ENCODE results near the gene ESPL1.
A peak's percentile ranks its signal among the peaks of the same experiment; 100 is the strongest.

ESPL1 gene

GRCh38 chr12:53245286-53245685, 22.8 kb upstream of the ESPL1 start:
- Histone ChIP-seq H3K36me3 (ENCODE audit: control insufficient read depth in 2 of 2, insufficient read depth in 2 of 2, low read length in 2 of 2) (no peaks in the 10 kb centered on the region), H3K4me3 (ENCODE audit: low read length in 2 of 2) (no peak overlapping the region), H3K27me3 (ENCODE audit: control insufficient read depth in 1 of 2, insufficient read depth in 2 of 2, low read length in 2 of 2) (peaks cover 0 to 8% of the 10 kb centered on the region in 2 donors), H3K9me3 (ENCODE audit: control insufficient read depth in 2 of 2, low read length in 2 of 2) (no peaks in the 10 kb centered on the region), H3K4me1 (ENCODE audit: control insufficient read depth, insufficient read depth, low read length) (no peaks in the 10 kb centered on the region), H3K9ac (ENCODE audit: low read length in 2 of 2) (no peak overlapping the region), H3K27ac (ENCODE audit: low read length) (no peak overlapping the region)

- peak overlapping the region; percentile 78 to 79 for H3K9ac ChIP-seq (ENCODE audit: low read length in 2 of 2)
- no peaks in the 10 kb centered on the region for H3K27me3 ChIP-seq (ENCODE audit: control insufficient read depth in 1 of 2, insufficient read depth in 2 of 2, low read length in 2 of 2)
- H3K9me3 ChIP-seq (ENCODE audit: control insufficient read depth in 2 of 2, low read length in 2 of 2), result no peaks in the 10 kb centered on the region
- peak overlapping the region; percentile 87 for H3K27ac ChIP-seq (ENCODE audit: low read length)
- H3K36me3 ChIP-seq (ENCODE audit: control insufficient read depth in 2 of 2, insufficient read depth in 2 of 2, low read length in 2 of 2), result peaks cover 12 to 17% of the 10 kb centered on the region in 2 donors
- peak overlapping the region; percentile 88 to 92 for H3K4me3 ChIP-seq (ENCODE audit: low read length in 2 of 2)
- peaks cover 24% of the 10 kb centered on the region for H3K4me1 ChIP-seq (ENCODE audit: control insufficient read depth, insufficient read depth, low read length)
These were observed 16.4 kb upstream of the ESPL1 start for GRCh38 chr12:53251477-53252348.

GRCh38 chr12:53252349-53252916, 15.7 kb upstream of the ESPL1 start:
- H3K4me3 ChIP-seq (ENCODE audit: low read length in 2 of 2), result peak overlapping the region; percentile 88 to 92
- H3K36me3 ChIP-seq (ENCODE audit: control insufficient read depth in 2 of 2, insufficient read depth in 2 of 2, low read length in 2 of 2), result peaks cover 12 to 17% of the 10 kb centered on the region in 2 donors
- H3K9me3 ChIP-seq (ENCODE audit: control insufficient read depth in 2 of 2, low read length in 2 of 2), result no peaks in the 10 kb centered on the region
- no peaks in the 10 kb centered on the region for H3K27me3 ChIP-seq (ENCODE audit: control insufficient read depth in 1 of 2, insufficient read depth in 2 of 2, low read length in 2 of 2)
- H3K4me1 ChIP-seq (ENCODE audit: control insufficient read depth, insufficient read depth, low read length), result peaks cover 24% of the 10 kb centered on the region
- H3K9ac ChIP-seq (ENCODE audit: low read length in 2 of 2), result peak overlapping the region; percentile 78 to 79
- H3K27ac ChIP-seq (ENCODE audit: low read length), result peak overlapping the region; percentile 73

- H3K27ac ChIP-seq (ENCODE audit: low read length), result no peak overlapping the region
- H3K9me3 ChIP-seq (ENCODE audit: control insufficient read depth in 2 of 2, low read length in 2 of 2), result no peaks in the 10 kb centered on the region
- no peaks in the 10 kb centered on the region for H3K27me3 ChIP-seq (ENCODE audit: control insufficient read depth in 1 of 2, insufficient read depth in 2 of 2, low read length in 2 of 2)
- H3K9ac ChIP-seq (ENCODE audit: low read length in 2 of 2), result peak overlapping the region in 1 of 2 donors; percentile 78
- H3K4me1 ChIP-seq (ENCODE audit: control insufficient read depth, insufficient read depth, low read length), result peaks cover 24% of the 10 kb centered on the region
- peak overlapping the region; percentile 88 to 92 for H3K4me3 ChIP-seq (ENCODE audit: low read length in 2 of 2)
- peaks cover 12 to 17% of the 10 kb centered on the region in 2 donors for H3K36me3 ChIP-seq (ENCODE audit: control insufficient read depth in 2 of 2, insufficient read depth in 2 of 2, low read length in 2 of 2)
These were observed 14.8 kb upstream of the ESPL1 start for GRCh38 chr12:53253298-53253697.

DNA sequence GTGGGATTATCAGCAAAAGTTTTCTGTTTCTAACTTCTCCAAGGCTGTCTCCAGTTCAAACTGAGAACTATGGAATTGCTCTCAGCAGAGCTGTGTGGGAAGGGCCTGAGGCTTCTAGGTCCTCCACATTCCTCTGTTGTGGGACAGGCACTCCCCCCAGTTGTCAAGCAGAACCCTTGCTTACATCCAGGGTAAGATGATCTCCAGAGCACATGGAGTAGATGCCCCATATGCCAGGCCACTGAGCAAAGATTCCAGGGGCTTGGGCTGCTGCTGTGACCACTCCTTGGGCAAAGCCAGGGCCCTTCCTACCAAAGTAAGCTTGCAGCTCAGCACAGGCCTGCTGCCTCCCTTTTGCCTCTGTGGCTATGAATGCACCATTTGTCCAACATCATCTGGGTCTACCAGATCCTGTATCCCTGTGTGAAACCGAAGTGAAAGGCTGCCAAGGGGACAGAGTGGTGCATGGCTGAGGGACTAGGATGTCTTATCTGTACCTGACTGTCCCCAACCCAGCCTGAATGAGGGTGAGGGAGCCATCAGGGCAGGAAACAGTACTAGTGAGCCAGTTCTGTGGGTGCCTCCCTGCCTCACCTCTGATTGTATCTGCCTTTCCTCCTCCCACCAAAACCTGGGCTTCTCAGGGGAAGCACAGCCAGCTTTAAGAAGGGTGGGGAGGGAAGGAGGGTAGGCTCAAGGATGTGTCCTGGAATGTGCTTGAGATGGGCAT, 13.1 kb upstream of the ESPL1 start:
- H3K4me3 ChIP-seq (ENCODE audit: low read length in 2 of 2), result no peak overlapping the region
- H3K27me3 ChIP-seq (ENCODE audit: control insufficient read depth in 1 of 2, insufficient read depth in 2 of 2, low read length in 2 of 2), result no peaks in the 10 kb centered on the region
- peaks cover 12 to 17% of the 10 kb centered on the region in 2 donors for H3K36me3 ChIP-seq (ENCODE audit: control insufficient read depth in 2 of 2, insufficient read depth in 2 of 2, low read length in 2 of 2)
- H3K9ac ChIP-seq (ENCODE audit: low read length in 2 of 2), result no peak overlapping the region
- peaks cover 24% of the 10 kb centered on the region for H3K4me1 ChIP-seq (ENCODE audit: control insufficient read depth, insufficient read depth, low read length)
- no peaks in the 10 kb centered on the region for H3K9me3 ChIP-seq (ENCODE audit: control insufficient read depth in 2 of 2, low read length in 2 of 2)
- H3K27ac ChIP-seq (ENCODE audit: low read length), result no peak overlapping the region

DNA sequence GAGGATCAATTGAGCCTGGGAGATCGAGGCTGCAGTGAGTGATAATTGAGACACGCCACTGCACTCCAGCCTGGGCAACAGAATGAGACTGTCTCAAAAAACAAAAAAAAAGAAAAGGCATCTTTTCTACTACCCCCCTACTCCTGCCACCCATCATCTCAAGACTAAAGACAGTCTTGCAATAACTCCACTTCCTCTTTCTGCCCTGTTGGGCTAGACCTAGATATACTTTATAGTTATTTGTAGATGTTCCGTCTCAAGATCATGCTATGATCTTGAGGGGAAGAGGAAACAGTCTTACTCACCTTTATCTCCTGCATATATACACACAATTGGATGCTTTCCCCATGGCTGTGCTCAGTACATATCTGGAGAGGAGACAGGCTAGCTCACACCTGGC, 12.1 kb upstream of the ESPL1 start:
- H3K27me3 ChIP-seq (ENCODE audit: control insufficient read depth in 1 of 2, insufficient read depth in 2 of 2, low read length in 2 of 2), result no peaks in the 10 kb centered on the region
- H3K9me3 ChIP-seq (ENCODE audit: control insufficient read depth in 2 of 2, low read length in 2 of 2), result no peaks in the 10 kb centered on the region
- peaks cover 22% of the 10 kb centered on the region for H3K4me1 ChIP-seq (ENCODE audit: control insufficient read depth, insufficient read depth, low read length)
- no peak overlapping the region for H3K27ac ChIP-seq (ENCODE audit: low read length)
- no peak overlapping the region for H3K9ac ChIP-seq (ENCODE audit: low read length in 2 of 2)
- no peak overlapping the region for H3K4me3 ChIP-seq (ENCODE audit: low read length in 2 of 2)
- H3K36me3 ChIP-seq (ENCODE audit: control insufficient read depth in 2 of 2, insufficient read depth in 2 of 2, low read length in 2 of 2), result peaks cover 12 to 17% of the 10 kb centered on the region in 2 donors

DNA sequence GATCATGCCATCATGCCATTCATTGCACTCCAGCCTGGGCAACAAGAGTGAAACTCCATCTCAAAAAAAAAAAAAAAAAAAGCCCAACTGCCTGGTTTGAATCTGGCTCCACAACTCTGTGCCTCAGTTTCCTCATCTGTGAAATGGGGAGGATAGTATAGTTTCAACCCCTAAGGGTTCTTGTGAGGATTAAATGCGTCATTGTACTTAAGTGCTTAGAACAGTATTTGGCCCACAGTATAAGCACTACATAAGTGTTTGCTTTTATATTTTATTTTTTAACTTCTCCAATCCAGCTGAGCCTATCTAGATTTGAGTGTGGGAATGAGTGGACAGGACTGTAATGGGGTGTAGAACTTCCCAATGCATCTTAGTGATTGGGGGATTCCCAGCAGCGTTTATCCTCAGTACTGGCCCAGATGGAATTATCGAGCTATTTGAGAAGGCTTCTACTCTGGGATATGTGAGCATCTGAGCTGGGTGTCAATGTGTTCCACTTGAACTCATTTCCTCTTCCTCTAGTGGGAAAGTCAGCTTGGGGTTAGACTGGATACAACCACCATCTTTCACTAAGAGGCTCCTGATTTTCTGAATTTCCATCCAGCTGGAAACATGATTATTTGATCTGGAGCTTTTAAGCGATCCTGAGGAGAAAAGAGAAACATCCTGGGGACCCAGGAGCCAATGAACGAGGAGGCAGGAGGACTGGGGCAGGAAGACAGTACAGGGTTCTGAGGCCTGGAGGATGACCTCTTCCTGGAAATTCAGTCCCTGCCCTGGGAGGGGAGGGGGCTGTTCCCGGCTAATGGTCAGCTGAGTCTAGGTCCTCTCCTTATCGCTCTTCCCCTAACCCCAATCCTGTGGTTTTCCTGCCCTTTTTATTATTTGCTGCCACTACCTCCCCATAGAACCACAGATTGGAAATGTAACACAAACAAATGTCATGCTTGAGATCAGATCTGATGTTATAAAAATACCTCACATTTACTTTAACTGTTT, 9.3 kb upstream of the ESPL1 start:
- Histone ChIP-seq H3K4me1 (ENCODE audit: control insufficient read depth, insufficient read depth, low read length) (peaks cover under 1% of the 10 kb centered on the region), H3K36me3 (ENCODE audit: control insufficient read depth in 2 of 2, insufficient read depth in 2 of 2, low read length in 2 of 2) (peaks cover 8 to 11% of the 10 kb centered on the region in 2 donors), H3K9ac (ENCODE audit: low read length in 2 of 2) (no peak overlapping the region), H3K27ac (ENCODE audit: low read length) (no peak overlapping the region), H3K27me3 (ENCODE audit: control insufficient read depth in 1 of 2, insufficient read depth in 2 of 2, low read length in 2 of 2) (no peaks in the 10 kb centered on the region), H3K4me3 (ENCODE audit: low read length in 2 of 2) (no peak overlapping the region), H3K9me3 (ENCODE audit: control insufficient read depth in 2 of 2, low read length in 2 of 2) (no peaks in the 10 kb centered on the region)

DNA sequence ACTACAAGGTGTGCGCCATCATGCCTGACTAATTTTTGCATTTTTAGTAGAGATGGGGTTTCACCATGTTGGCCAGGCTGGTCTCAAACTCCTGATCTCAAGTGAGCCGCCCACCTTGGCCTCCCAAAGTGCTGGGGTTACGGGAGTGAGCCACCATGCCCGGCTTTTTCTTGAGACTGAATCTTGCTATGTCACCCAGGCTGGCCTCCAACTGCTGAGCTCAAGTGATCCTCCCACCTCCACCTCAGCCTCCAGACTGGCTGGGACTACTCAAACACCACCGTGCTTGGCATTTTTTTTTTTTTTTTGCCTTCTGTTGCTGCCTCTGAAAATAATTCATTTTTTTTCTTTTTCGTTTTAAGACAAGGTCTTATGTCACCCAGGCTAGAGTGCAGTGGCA, 8.2 kb upstream of the ESPL1 start:
- peaks cover 5% of the 10 kb centered on the region in 2 donors for H3K36me3 ChIP-seq (ENCODE audit: control insufficient read depth in 2 of 2, insufficient read depth in 2 of 2, low read length in 2 of 2)

GRCh38 chr12:53265783-53266182, 2.3 kb upstream of the ESPL1 start:
- Histone ChIP-seq H3K27ac (ENCODE audit: low read length) (no peak overlapping the region), H3K9me3 (ENCODE audit: control insufficient read depth in 2 of 2, low read length in 2 of 2) (no peaks in the 10 kb centered on the region), H3K9ac (ENCODE audit: low read length in 2 of 2) (no peak overlapping the region), H3K4me1 (ENCODE audit: control insufficient read depth, insufficient read depth, low read length) (peaks cover 12% of the 10 kb centered on the region), H3K36me3 (ENCODE audit: control insufficient read depth in 2 of 2, insufficient read depth in 2 of 2, low read length in 2 of 2) (no peaks in the 10 kb centered on the region), H3K4me3 (ENCODE audit: low read length in 2 of 2) (no peak overlapping the region), H3K27me3 (ENCODE audit: control insufficient read depth in 1 of 2, insufficient read depth in 2 of 2, low read length in 2 of 2) (no peaks in the 10 kb centered on the region)

More for the DNA sequence above, 8.2 kb upstream of the ESPL1 start:
- H3K4me3 ChIP-seq (ENCODE audit: low read length in 2 of 2), result no peak overlapping the region
- no peaks in the 10 kb centered on the region for H3K4me1 ChIP-seq (ENCODE audit: control insufficient read depth, insufficient read depth, low read length)
- no peaks in the 10 kb centered on the region for H3K27me3 ChIP-seq (ENCODE audit: control insufficient read depth in 1 of 2, insufficient read depth in 2 of 2, low read length in 2 of 2)
- H3K9ac ChIP-seq (ENCODE audit: low read length in 2 of 2), result no peak overlapping the region
- no peak overlapping the region for H3K27ac ChIP-seq (ENCODE audit: low read length)
- no peaks in the 10 kb centered on the region for H3K9me3 ChIP-seq (ENCODE audit: control insufficient read depth in 2 of 2, low read length in 2 of 2)
